ENCODE results near the gene PIK3R4.

The PIK3R4 gene

GRCh38 chr3:130687327-130687726, 59.3 kb downstream of the PIK3R4 start:
- DNase-seq = no peak

- no peak for DNase-seq
Observed at GRCh38 chr3:130686833-130687232, 59.8 kb downstream of the PIK3R4 start.

- no peak for DNase-seq
Observed at GRCh38 chr3:130682131-130682530, 64.5 kb downstream of the PIK3R4 start.

GRCh38 chr3:130679218-130679617, 67.4 kb downstream of the PIK3R4 start:
- DNase-seq = no peak

- no peak for DNase-seq
Observed at GRCh38 chr3:130677343-130677742, 69.3 kb downstream of the PIK3R4 start.

GRCh38 chr3:130671545-130672312, 74.9 kb downstream of the PIK3R4 start:
- DNase-seq = no peak

- DNase-seq = peak; percentile 4
Observed at GRCh38 chr3:130669740-130670139, 76.9 kb downstream of the PIK3R4 start.

GRCh38 chr3:130663092-130663491, 83.5 kb downstream of the PIK3R4 start:
- no peak for DNase-seq

- DNase-seq = no peak
Observed at GRCh38 chr3:130662501-130662996, 84.1 kb downstream of the PIK3R4 start.

GRCh38 chr3:130661140-130661891, 85.3 kb downstream of the PIK3R4 start:
- DNase-seq = no peak

GRCh38 chr3:130659911-130660310, 86.7 kb downstream of the PIK3R4 start:
- DNase-seq = no peak

GRCh38 chr3:130658678-130659077, 88.0 kb downstream of the PIK3R4 start:
- no peak for DNase-seq

GRCh38 chr3:130656627-130657026, 90.0 kb downstream of the PIK3R4 start:
- no peak for DNase-seq

GRCh38 chr3:130654921-130655320, 91.7 kb downstream of the PIK3R4 start:
- no peak for DNase-seq

- DNase-seq = no peak
Observed at GRCh38 chr3:130654091-130654490, 92.5 kb downstream of the PIK3R4 start.

- DNase-seq = no peak
Observed at GRCh38 chr3:130649061-130649654, 97.5 kb downstream of the PIK3R4 start.

- no peak for DNase-seq
Observed at GRCh38 chr3:130648293-130648692, 98.3 kb downstream of the PIK3R4 start.

- DNase-seq = no peak
Observed at GRCh38 chr3:130645261-130645660, 101.4 kb downstream of the PIK3R4 start.

GRCh38 chr3:130644628-130645253, 101.9 kb downstream of the PIK3R4 start:
- no peak for DNase-seq

GRCh38 chr3:130640027-130640426, 106.6 kb downstream of the PIK3R4 start:
- no peak for DNase-seq

- no peak for DNase-seq
Observed at GRCh38 chr3:130636480-130637234, 110.0 kb downstream of the PIK3R4 start.

- DNase-seq = no peak
Observed at GRCh38 chr3:130635978-130636377, 110.7 kb downstream of the PIK3R4 start.

GRCh38 chr3:130635285-130635684, 111.3 kb downstream of the PIK3R4 start:
- no peak for DNase-seq

All from COR-L47 (cell line).